Nephron (organoid): Measurements from ENCODE around the gene MT1M.

Experiments used
- H3K27ac Mint-ChIP-seq, 3 experiments: 2 replicates each; pipeline ENCODE4 v1.8.0; 2020; ENCODE audit warnings: mixed read lengths in 3 of 3, mild to moderate bottlenecking in 2 of 3, moderate library complexity in 1 of 3
- H3K27me3 Mint-ChIP-seq: 2 replicates; pipeline ENCODE4 v1.8.0; 2021; ENCODE audit warnings: low read depth, mild to moderate bottlenecking, moderate library complexity, mixed read lengths
- H3K36me3 Mint-ChIP-seq: 2 replicates; pipeline ENCODE4 v1.8.0; 2020; ENCODE audit warnings: low read depth, mixed read lengths
- H3K4me1 Mint-ChIP-seq: 2 replicates; pipeline ENCODE4 v1.8.0; 2020; ENCODE audit warnings: mixed read lengths
- H3K4me3 Mint-ChIP-seq, 3 experiments: 2 replicates each; pipeline ENCODE4 v1.8.0; 2020; ENCODE audit warnings: mild to moderate bottlenecking in 3 of 3, mixed read lengths in 3 of 3, moderate library complexity in 2 of 3
- H3K9me3 Mint-ChIP-seq: 2 replicates; pipeline ENCODE4 v1.8.0; 2020; ENCODE audit warnings: mixed read lengths
- CTCF ChIP-seq, 3 experiments: fragments of 200-600 bp; sonication (generic); IDR thresholded peaks; one replicate each; pipeline ENCODE4 v1.5.0; 2021; ENCODE audit warnings: antibody characterized with exemption in 3 of 3; ENCODE audit not compliant: unreplicated experiment in 3 of 3

Gene MT1M

GRCh38 chr16:56652600-56652999, 20.1 kb downstream of the MT1M start:
- TF ChIP-seq CTCF (IDR thresholded peaks at IDR 0.05; ENCODE audit: unreplicated experiment in 3 of 3): no peak
- H3K36me3 Mint-ChIP-seq: no peaks in the 10 kb centered on the region
- no peak overlapping the region for H3K27ac Mint-ChIP-seq
- H3K4me1 Mint-ChIP-seq: no peaks in the 10 kb centered on the region
- peaks cover 99% of the 10 kb centered on the region for H3K27me3 Mint-ChIP-seq
- no peak overlapping the region for H3K4me3 Mint-ChIP-seq
- no peaks in the 10 kb centered on the region for H3K9me3 Mint-ChIP-seq

GRCh38 chr16:56653218-56653617, 20.8 kb downstream of the MT1M start:
- Mint-ChIP-seq H3K4me3 (no peak overlapping the region), H3K9me3 (no peaks in the 10 kb centered on the region), H3K27ac (no peak overlapping the region), H3K4me1 (peaks cover 5% of the 10 kb centered on the region), H3K27me3 (peaks cover 99% of the 10 kb centered on the region), H3K36me3 (no peaks in the 10 kb centered on the region)
- no peak for TF ChIP-seq CTCF (IDR thresholded peaks at IDR 0.05; ENCODE audit: unreplicated experiment in 3 of 3)

GRCh38 chr16:56657555-56658326, 25.3 kb downstream of the MT1M start, which contains the start of gene MT1F:
MT1F (plus strand) TSS chr16:56657959; CDS start chr16:56658059, 100 bp downstream.
- no peak for TF ChIP-seq CTCF (IDR thresholded peaks at IDR 0.05; ENCODE audit: unreplicated experiment in 3 of 3)
- no peaks in the 10 kb centered on the region for H3K9me3 Mint-ChIP-seq
- H3K4me1 Mint-ChIP-seq: peaks cover 9% of the 10 kb centered on the region

GRCh38 chr16:56658327-56658875, 25.9 kb downstream of the MT1M start:
- H3K9me3 Mint-ChIP-seq: no peaks in the 10 kb centered on the region
- peak overlapping the region in 2 of 3 experiments; percentile 28 to 79 for H3K27ac Mint-ChIP-seq
- TF ChIP-seq CTCF (IDR thresholded peaks at IDR 0.05; ENCODE audit: unreplicated experiment in 3 of 3): no peak
- peaks cover 99% of the 10 kb centered on the region for H3K27me3 Mint-ChIP-seq
- peaks cover 12% of the 10 kb centered on the region for H3K36me3 Mint-ChIP-seq
- H3K4me3 Mint-ChIP-seq: peak overlapping the region; percentile 87 to 92 (median 89)
- peaks cover 13% of the 10 kb centered on the region for H3K4me1 Mint-ChIP-seq

More at GRCh38 chr16:56657555-56658326, 25.3 kb downstream of the MT1M start, which contains the start of gene MT1F:
- Mint-ChIP-seq H3K36me3 (peaks cover 12% of the 10 kb centered on the region), H3K27me3 (peaks cover 99% of the 10 kb centered on the region), H3K4me3 (peak within 1 kb of the TSS; percentile 87 to 92 (median 89)), H3K27ac (peak within 1 kb of the TSS in 2 of 3 experiments; percentile 28 to 79)

- no peaks in the 10 kb centered on the region for H3K9me3 Mint-ChIP-seq
- H3K4me1 Mint-ChIP-seq: peaks cover 15% of the 10 kb centered on the region
- H3K27me3 Mint-ChIP-seq: peaks cover 100% of the 10 kb centered on the region
- peaks cover 12% of the 10 kb centered on the region for H3K36me3 Mint-ChIP-seq
- no peak for TF ChIP-seq CTCF (IDR thresholded peaks at IDR 0.05; ENCODE audit: unreplicated experiment in 3 of 3)
- peak overlapping the region; percentile 59 to 70 (median 67) for H3K4me3 Mint-ChIP-seq
- H3K27ac Mint-ChIP-seq: no peak overlapping the region
Observed at GRCh38 chr16:56662357-56663354, 30.2 kb downstream of the MT1M start.
